K562 (cell line): ENCODE data around the gene MAN1A1. TPM values are rescaled to one million over a fixed set of nuclear protein-coding genes. Genes with fewer than 3 reads are reported as not detected.
A peak's percentile ranks its signal among the peaks of the same experiment; 100 is the strongest.

Source experiments
- ASH1L ChIP-seq: fragments of 450-650 bp; IDR thresholded peaks from 2 replicates; pipeline ENCODE4 v1.6.1; 2018; ENCODE audit warnings: borderline replicate concordance, mild to moderate bottlenecking, low read depth; ENCODE audit not compliant: partially characterized antibody
- FOSL1 ChIP-seq: fragments of 200-800 bp; sonication (Bioruptor generic); conservative IDR thresholded peaks from 2 replicates; pipeline ENCODE4 v1.6.1; 2016; ENCODE audit warnings: missing genetic modification characterization, missing compliant biosample characterization
- MAFG ChIP-seq: fragments of 450-650 bp; conservative IDR thresholded peaks from 2 replicates; pipeline ENCODE4 v1.6.1; 2016; ENCODE audit warnings: missing genetic modification characterization, missing compliant biosample characterization
- NR0B1 ChIP-seq: fragments of 450-650 bp; IDR thresholded peaks from one replicate; pipeline ENCODE4 v1.6.1; 2018; ENCODE audit warnings: mild to moderate bottlenecking, moderate library complexity; ENCODE audit not compliant: partially characterized antibody
- SNRNP70 ChIP-seq: fragments of 200-400 bp; formaldehyde crosslinking; optimal IDR thresholded peaks from 2 replicates; pipeline ENCODE3; 2017; ENCODE audit warnings: low read depth, low read length
- SPI1 ChIP-seq: IDR thresholded peaks from 2 replicates; pipeline ENCODE4 v1.6.1; 2011; ENCODE audit warnings: low read depth, low read length, control low read depth, borderline replicate concordance
- TCF3 ChIP-seq: sonication (generic); formaldehyde crosslinking; IDR thresholded peaks from 2 replicates; pipeline ENCODE4 v1.4.0; 2020; ENCODE audit warnings: mild to moderate bottlenecking, missing genetic modification reagents
- UBTF ChIP-seq, 2 experiments: IDR thresholded peaks; 2 replicates each; pipeline ENCODE4 v1.6.1; 2012; ENCODE audit warnings: improper control_type of control experiment in 2 of 2, low read depth in 2 of 2, low read length in 2 of 2, borderline replicate concordance in 1 of 2
- ZNF561 ChIP-seq: fragments of 450-650 bp; formaldehyde crosslinking; conservative IDR thresholded peaks from 2 replicates; pipeline ENCODE4 v1.4.0; 2020; ENCODE audit warnings: mild to moderate bottlenecking, moderate library complexity
- ZNF780A ChIP-seq: fragments of 250-450 bp; sonication (Bioruptor Pico); IDR thresholded peaks from 2 replicates; pipeline ENCODE4 v1.5.0; 2021; ENCODE audit warnings: mild to moderate bottlenecking
- polyA plus RNA-seq, 8 experiments: library from polyadenylated mRNA; depleted of rRNA in 4 of 8; stranded (reverse) in 5 of 8; unstranded in 3 of 8; fragments of >200 nt; fragmentation: Nextera tagmentation in 2 of 8; fragmentation: Illumina TruSeq in 1 of 8; extraction: Ambion mirVana in 2 of 8; extraction: Trizol in 1 of 8; gene quantifications; 2 replicates each; pipeline versions ENCODE4 v1.2.1 to v1.2.3, GENCODE V29; 2011 to 2014; ENCODE audit warnings: inconsistent platforms in 1 of 8, missing spikeins in 1 of 8
- total RNA-seq, 7 experiments: library from RNA; depleted of rRNA in 6 of 7; stranded (reverse); fragments of >200 nt in 6 of 7; fragmentation: Illumina TruSeq in 2 of 7; extraction: Trizol in 2 of 7; gene quantifications; 2 replicates each; pipeline versions ENCODE4 v1.2.1 to v1.2.3, GENCODE V29; 2011 to 2021; ENCODE audit warnings: low replicate concordance in 1 of 7
- TF ChIP-seq, protein P1 (sequence below): fragments of 250-450 bp; sonication (Bioruptor Pico); IDR thresholded peaks from 2 replicates; pipeline ENCODE4 v1.5.0; 2021; ENCODE audit warnings: mild to moderate bottlenecking, borderline replicate concordance
- TF ChIP-seq, protein P2 (sequence below): sonication (generic); formaldehyde crosslinking; IDR thresholded peaks from 2 replicates; pipeline ENCODE4 v1.8.0; 2022; ENCODE audit warnings: mild to moderate bottlenecking, missing genetic modification reagents

The MAN1A1 gene
- total and polyA plus RNA-seq, 9 of the 15 experiments (the other 6 are each of a cell fraction or from before 2014, with no cell fraction given) = 24.5 to 78.4 (median 59.7) TPM

- TF ChIP-seq MAFG (no peak), TCF3 (CRISPR knock-in tag) (0 out of 2 replicates have a peak, but pooled peaks have one; percentile 8), SNRNP70 (no peak), ASH1L (no peak), FOSL1 (no peak), SPI1 (peak; percentile 80), ZNF561 (CRISPR knock-in tag) (no peak), ZNF780A (no peak), UBTF (IDR thresholded peaks at IDR 0.05; ENCODE audit: borderline replicate concordance in 1 of 2, low read depth in 2 of 2, low read length in 2 of 2) (no peak), NR0B1 (no peak)
- TF ChIP-seq, protein P1, sequence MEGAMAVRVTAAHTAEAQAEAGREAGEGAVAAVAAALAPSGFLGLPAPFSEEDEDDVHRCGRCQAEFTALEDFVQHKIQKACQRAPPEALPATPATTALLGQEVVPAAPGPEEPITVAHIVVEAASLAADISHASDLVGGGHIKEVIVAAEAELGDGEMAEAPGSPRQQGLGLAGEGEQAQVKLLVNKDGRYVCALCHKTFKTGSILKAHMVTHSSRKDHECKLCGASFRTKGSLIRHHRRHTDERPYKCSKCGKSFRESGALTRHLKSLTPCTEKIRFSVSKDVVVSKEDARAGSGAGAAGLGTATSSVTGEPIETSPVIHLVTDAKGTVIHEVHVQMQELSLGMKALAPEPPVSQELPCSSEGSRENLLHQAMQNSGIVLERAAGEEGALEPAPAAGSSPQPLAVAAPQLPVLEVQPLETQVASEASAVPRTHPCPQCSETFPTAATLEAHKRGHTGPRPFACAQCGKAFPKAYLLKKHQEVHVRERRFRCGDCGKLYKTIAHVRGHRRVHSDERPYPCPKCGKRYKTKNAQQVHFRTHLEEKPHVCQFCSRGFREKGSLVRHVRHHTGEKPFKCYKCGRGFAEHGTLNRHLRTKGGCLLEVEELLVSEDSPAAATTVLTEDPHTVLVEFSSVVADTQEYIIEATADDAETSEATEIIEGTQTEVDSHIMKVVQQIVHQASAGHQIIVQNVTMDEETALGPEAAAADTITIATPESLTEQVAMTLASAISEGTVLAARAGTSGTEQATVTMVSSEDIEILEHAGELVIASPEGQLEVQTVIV = no peak
- TF ChIP-seq, protein P2, sequence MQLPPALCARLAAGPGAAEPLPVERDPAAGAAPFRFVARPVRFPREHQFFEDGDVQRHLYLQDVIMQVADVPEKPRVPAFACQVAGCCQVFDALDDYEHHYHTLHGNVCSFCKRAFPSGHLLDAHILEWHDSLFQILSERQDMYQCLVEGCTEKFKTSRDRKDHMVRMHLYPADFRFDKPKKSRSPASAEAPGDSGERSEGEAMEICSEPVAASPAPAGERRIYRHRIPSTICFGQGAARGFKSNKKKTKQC (CRISPR knock-in tag) = no peak
Measured at GRCh38 chr6:119339941-119340456, 9.6 kb downstream of the MAN1A1 start (continued).
